GM12864 (cell line): ENCODE measurements around the gene RDH5.

Experiments
- DNase-seq: peaks from one replicate; pipeline ENCODE4 v3.0.0-alpha.2; 2011; ENCODE audit warnings: low read depth
- H3K4me3 ChIP-seq: 2 replicates; pipeline ENCODE4 v1.5.1; 2011; ENCODE audit warnings: mild to moderate bottlenecking, low read depth, low read length, control low read depth
- CTCF ChIP-seq: IDR thresholded peaks from 2 replicates; pipeline ENCODE4 v1.5.1; 2011; ENCODE audit warnings: low read depth, mild to moderate bottlenecking, moderate library complexity, low read length, control low read depth, inconsistent platforms; ENCODE audit errors: missing control alignments

The RDH5 gene

GRCh38 chr12:55718624-55719275 is 1.4 kb upstream of the RDH5 start:
- TF ChIP-seq CTCF = no peak
- no peak overlapping the region for H3K4me3 ChIP-seq

DNA sequence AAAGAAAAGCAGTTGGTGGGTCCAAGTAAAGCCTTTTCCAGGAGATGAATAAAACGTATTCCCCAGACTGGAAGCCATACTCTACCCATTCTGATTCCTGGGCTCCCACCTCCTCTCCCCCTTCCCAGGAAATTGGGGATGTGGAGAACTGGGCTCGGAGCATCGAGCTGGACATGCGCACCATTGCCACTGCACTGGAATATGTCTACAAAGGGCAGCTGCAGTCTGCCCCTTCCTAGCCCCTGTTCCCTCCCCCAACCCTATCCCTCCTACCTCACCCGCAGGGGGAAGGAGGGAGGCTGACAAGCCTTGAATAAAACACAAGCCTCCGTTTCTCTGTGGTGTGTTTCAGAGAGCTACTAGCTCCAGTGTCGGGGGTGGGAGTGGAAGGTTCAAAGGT is 822 bp upstream of the RDH5 start:
- TF ChIP-seq CTCF = no peak
- H3K4me3 ChIP-seq = no peak overlapping the region
- DNase-seq = no peak

More at GRCh38 chr12:55718624-55719275, 1.4 kb upstream of the RDH5 start:
- no peak for DNase-seq

- H3K4me3 ChIP-seq = no peak overlapping the region
- no peak for DNase-seq
Observed at GRCh38 chr12:55720894-55721444, 776 bp downstream of the RDH5 start.

GRCh38 chr12:55721601-55722213 is 1.5 kb downstream of the RDH5 start:
- no peak for DNase-seq
- no peak for TF ChIP-seq CTCF
- no peak overlapping the region for H3K4me3 ChIP-seq

More at GRCh38 chr12:55720894-55721444, 776 bp downstream of the RDH5 start:
- TF ChIP-seq CTCF = peak; percentile 48

DNA sequence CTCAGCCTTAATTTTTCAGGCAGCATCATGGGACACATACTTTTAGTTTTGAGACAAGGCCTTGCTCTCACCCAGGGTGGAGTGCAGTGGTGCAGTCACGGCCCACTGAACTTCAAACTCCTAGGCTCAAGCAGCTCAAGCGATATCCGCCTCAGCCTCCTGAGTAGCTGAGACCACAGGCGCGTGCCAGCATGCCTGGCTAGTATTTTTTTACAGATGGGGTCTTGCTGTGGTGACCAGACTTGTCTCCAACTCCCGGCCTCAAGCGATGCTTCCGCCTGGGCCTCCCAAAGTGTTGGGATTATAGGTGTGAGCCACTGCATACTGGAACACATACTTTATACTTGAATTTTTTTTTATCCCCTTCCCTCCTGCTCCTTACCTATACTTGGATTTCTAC is 2.8 kb downstream of the RDH5 start:
- TF ChIP-seq CTCF = no peak
- no peak for DNase-seq

GRCh38 chr12:55723516-55724225 is 3.5 kb downstream of the RDH5 start:
- no peak for DNase-seq
- TF ChIP-seq CTCF = no peak
- no peak overlapping the region for H3K4me3 ChIP-seq

More for the DNA sequence above, 2.8 kb downstream of the RDH5 start:
- H3K4me3 ChIP-seq = no peak overlapping the region
